Nucleus accumbens (tissue), 56 donors: Measurements from ENCODE around the gene CER1.

ENCODE experiments used
- DNase-seq, 56 donors: peaks; one replicate each; lab custom pipeline; 2025; lab: John Stamatoyannopoulos, UW

CER1 gene

GRCh38 chr9:14670718-14671117, 51.8 kb downstream of the CER1 start:
- no peak for DNase-seq
